K562 (cell line): ENCODE results near the gene PAIP2. TPM values are rescaled to one million over a fixed set of nuclear protein-coding genes. Genes with fewer than 3 reads are reported as not detected.

ENCODE experiments used
- ATAC-seq: fragments of 200-7000 bp; cut with Tn5 transposase; 3 replicates; pipeline ENCODE4 v1.9.1; 2020; ENCODE audit warnings: moderate library complexity
- BruUV-seq: library from RNA; stranded (reverse); fragments of 400-500 nt; replicated peaks from 2 replicates; lab custom pipeline; 2021; lab: Mats Ljungman, UMichigan
- CTCF ChIA-PET: fragments of 300-600 bp; formaldehyde crosslinking; extraction: SDS; loops from one replicate; lab custom pipeline; 2021; ENCODE audit warnings: low intra/inter-chr PET ratio; lab: Yijun Ruan, JAX
- POLR2A ChIA-PET: fragments of 300-600, 350-650 bp; sonication (Branson Sonifier 250); formaldehyde crosslinking; extraction: SDS; loops from one replicate; lab custom pipeline; 2021; ENCODE audit warnings: antibody characterized with exemption, inconsistent platforms; lab: Yijun Ruan, JAX
- DNase-seq, 4 experiments: peaks; one replicate each; pipeline versions ENCODE4 v3.0.0 to v3.0.0-alpha.2; 2011 to 2018; ENCODE audit warnings: low spot score in 3 of 4, mixed read lengths in 3 of 4; ENCODE audit errors: extremely low read depth in 1 of 4
- FAIRE-seq: peaks from 2 replicates; lab custom pipeline; 2011; peaks lifted over from hg19 to GRCh38; lab: Jason Lieb, UNC
- H2AFZ ChIP-seq: 2 replicates; pipeline ENCODE4 v1.6.0; 2011; ENCODE audit warnings: low read depth, low read length, control low read depth, inconsistent platforms
- H3K27ac ChIP-seq: fragments of 200-600 bp; 3 replicates; pipeline ENCODE4 v1.8.0; 2011; ENCODE audit warnings: low read depth, mild to moderate bottlenecking, control low read depth, inconsistent platforms, low read length, moderate library complexity, mixed read lengths; ENCODE audit errors: extremely low read depth
- H3K27me3 ChIP-seq, 2 experiments: fragments of 300-600 bp in 1 of 2; 2 replicates in 1 of 2; 3 replicates in 1 of 2; pipeline versions ENCODE4 v1.6.0 to v1.8.0; 2011; ENCODE audit warnings: inconsistent platforms in 2 of 2, low read length in 2 of 2, mild to moderate bottlenecking in 1 of 2, mixed read lengths in 1 of 2, moderate library complexity in 1 of 2; ENCODE audit not compliant: control insufficient read depth in 2 of 2, insufficient read depth in 2 of 2
- H3K36me3 ChIP-seq: fragments of 300-600 bp; 3 replicates; pipeline ENCODE4 v1.8.0; 2011; ENCODE audit warnings: mild to moderate bottlenecking, low read length, inconsistent platforms; ENCODE audit not compliant: control insufficient read depth, insufficient read depth
- H3K4me1 ChIP-seq, 2 experiments: fragments of 200-600 bp in 1 of 2; replicated peaks in 1 of 2; 2 replicates in 1 of 2; 3 replicates in 1 of 2; pipeline versions ENCODE4 v1.5.1 to v1.8.0; 2011; ENCODE audit warnings: inconsistent platforms in 2 of 2, low read length in 2 of 2, mild to moderate bottlenecking in 1 of 2, mixed read lengths in 1 of 2, moderate library complexity in 1 of 2; ENCODE audit not compliant: control insufficient read depth in 2 of 2, insufficient read depth in 2 of 2
- H3K4me2 ChIP-seq: 2 replicates; pipeline ENCODE4 v1.6.1; 2011; ENCODE audit warnings: low read length, control low read depth, inconsistent platforms, mixed read lengths; ENCODE audit not compliant: insufficient read depth
- H3K4me3 ChIP-seq: fragments of 200-600 bp; sonication (generic), shearing (Covaris generic); 2 replicates; pipeline ENCODE4 v1.5.1; 2016; ENCODE audit warnings: control low read depth, inconsistent platforms
- H3K79me2 ChIP-seq: fragments of 200-600 bp; 3 replicates; pipeline ENCODE4 v1.8.0; 2011; ENCODE audit warnings: low read length, inconsistent platforms; ENCODE audit not compliant: control insufficient read depth, insufficient read depth
- H3K9ac ChIP-seq, 2 experiments: 2 replicates each; pipeline versions ENCODE4 v1.6.0 to v1.6.1; 2011; ENCODE audit warnings: low read depth in 2 of 2, low read length in 2 of 2, control low read depth in 1 of 2, inconsistent platforms in 1 of 2, mild to moderate bottlenecking in 1 of 2, mixed read lengths in 1 of 2; ENCODE audit not compliant: insufficient read depth in 1 of 2
- H3K9me1 ChIP-seq: one replicate; pipeline ENCODE4 v1.6.0; 2011; ENCODE audit warnings: inconsistent platforms, mild to moderate bottlenecking, low read length, moderate library complexity; ENCODE audit not compliant: control insufficient read depth, insufficient read depth
- H3K9me3 ChIP-seq: replicated peaks from 2 replicates; pipeline ENCODE4 v1.5.1; 2011; ENCODE audit warnings: low read depth, low read length, inconsistent platforms; ENCODE audit not compliant: control insufficient read depth, insufficient read depth
- H4K20me1 ChIP-seq: replicated peaks from 2 replicates; pipeline ENCODE4 v1.6.1; 2011; ENCODE audit warnings: low read length, inconsistent platforms, mixed read lengths; ENCODE audit not compliant: control insufficient read depth, insufficient read depth
- EP300 ChIP-seq: IDR thresholded peaks from 2 replicates; pipeline ENCODE4 v1.6.1; 2012; ENCODE audit warnings: low read length, improper control_type of control experiment
- ESRRA ChIP-seq: fragments of 450-650 bp; IDR thresholded peaks from 2 replicates; pipeline ENCODE4 v1.6.1; 2014; ENCODE audit warnings: low read depth, mild to moderate bottlenecking, moderate library complexity, borderline replicate concordance
- GATA2 ChIP-seq: sonication (generic); formaldehyde crosslinking; IDR thresholded peaks from 2 replicates; pipeline ENCODE4 v1.4.0; 2020; ENCODE audit warnings: mild to moderate bottlenecking, missing genetic modification reagents
- JUND ChIP-seq, 2 experiments: IDR thresholded peaks; 2 replicates in 1 of 2; 3 replicates in 1 of 2; pipeline ENCODE4 v1.6.1; 2011; ENCODE audit warnings: borderline replicate concordance in 2 of 2, low read depth in 2 of 2, low read length in 2 of 2, improper control_type of control experiment in 1 of 2, missing biosample characterization in 1 of 2, missing genetic modification characterization in 1 of 2, missing genetic modification reagents in 1 of 2
- MEF2D ChIP-seq: conservative IDR thresholded peaks from 2 replicates; pipeline ENCODE4 v1.6.1; 2016; ENCODE audit warnings: low read depth, missing genetic modification characterization, missing compliant biosample characterization
- MEIS2 ChIP-seq: fragments of 450-650 bp; IDR thresholded peaks from 2 replicates; pipeline ENCODE4 v1.6.1; 2014; ENCODE audit warnings: mild to moderate bottlenecking; ENCODE audit not compliant: partially characterized antibody
- NFATC3 ChIP-seq: fragments of 450-650 bp; IDR thresholded peaks from 2 replicates; pipeline ENCODE4 v1.6.1; 2017; ENCODE audit warnings: mild to moderate bottlenecking
- NR2C1 ChIP-seq, 2 experiments: fragments of 450-650 bp; IDR thresholded peaks; 2 replicates each; pipeline ENCODE4 v1.6.1; 2017; ENCODE audit warnings: mild to moderate bottlenecking in 2 of 2, antibody characterized with exemption in 1 of 2, inconsistent platforms in 1 of 2, missing compliant biosample characterization in 1 of 2, missing genetic modification characterization in 1 of 2
- POLR2B ChIP-seq: fragments of 450-650 bp; IDR thresholded peaks from 2 replicates; pipeline ENCODE4 v1.6.1; 2018; ENCODE audit warnings: low read depth; ENCODE audit not compliant: partially characterized antibody
- PURB ChIP-seq: sonication (generic); formaldehyde crosslinking; IDR thresholded peaks from 2 replicates; pipeline ENCODE4 v1.9.0; 2021; ENCODE audit warnings: low read depth, mild to moderate bottlenecking, missing genetic modification reagents
- SIN3B ChIP-seq: fragments of 450-650 bp; IDR thresholded peaks from 2 replicates; pipeline ENCODE4 v1.6.1; 2017; ENCODE audit warnings: low read depth, mild to moderate bottlenecking, moderate library complexity
- SIX5 ChIP-seq, 2 experiments: IDR thresholded peaks; 2 replicates each; pipeline ENCODE4 v1.6.1; 2011; ENCODE audit warnings: low read length in 2 of 2, borderline replicate concordance in 1 of 2, low read depth in 1 of 2, mild to moderate bottlenecking in 1 of 2, moderate library complexity in 1 of 2; ENCODE audit not compliant: insufficient read depth in 1 of 2
- SRF ChIP-seq, 2 experiments: fragments of 250-450, 450-650 bp in 1 of 2; sonication (Bioruptor Pico) in 1 of 2; sonication (generic) in 1 of 2; formaldehyde crosslinking; IDR thresholded peaks; 2 replicates each; pipeline versions ENCODE4 v1.5.0 to v1.5.1; 2020 to 2022; ENCODE audit warnings: mild to moderate bottlenecking in 1 of 2, missing genetic modification reagents in 1 of 2
- TGIF2 ChIP-seq: sonication (generic); formaldehyde crosslinking; IDR thresholded peaks from 2 replicates; pipeline ENCODE4 v1.8.1; 2022; ENCODE audit warnings: mild to moderate bottlenecking, missing genetic modification reagents, moderate library complexity
- WHSC1 ChIP-seq: IDR thresholded peaks from one replicate; pipeline ENCODE4 v1.6.1; 2012; ENCODE audit warnings: low read length, control low read depth, inconsistent platforms
- ZNF324 ChIP-seq: fragments of 250-450 bp; sonication (Bioruptor Pico); IDR thresholded peaks from 2 replicates; pipeline ENCODE4 v1.4.0; 2020; ENCODE audit warnings: mild to moderate bottlenecking
- ZNF76 ChIP-seq: fragments of 250-450 bp; sonication (Bioruptor Pico); IDR thresholded peaks from 2 replicates; pipeline ENCODE4 v1.4.0; 2020; ENCODE audit warnings: mild to moderate bottlenecking, moderate library complexity, borderline replicate concordance
- ZNF766 ChIP-seq: fragments of 200-800 bp; sonication (Bioruptor generic); conservative IDR thresholded peaks from 2 replicates; pipeline ENCODE4 v1.6.1; 2016; ENCODE audit warnings: missing genetic modification characterization, missing compliant biosample characterization
- in situ Hi-C: fragments of 300-500 bp; cut with MboI; formaldehyde crosslinking; loops from 4 replicates; pipeline ENCODE4 v1.15.0; 2018; ENCODE audit warnings: inconsistent platforms, mixed read lengths
- intact Hi-C: fragments of 100-400 bp; cut with micrococcal nuclease; formaldehyde crosslinking; loops from 2 replicates; pipeline ENCODE4 v1.14.2; 2022
- polyA plus RNA-seq, 8 experiments: library from polyadenylated mRNA; depleted of rRNA in 4 of 8; stranded (reverse) in 5 of 8; unstranded in 3 of 8; fragments of >200 nt; fragmentation: Nextera tagmentation in 2 of 8; fragmentation: Illumina TruSeq in 1 of 8; extraction: Ambion mirVana in 2 of 8; extraction: Trizol in 1 of 8; gene quantifications; 2 replicates each; pipeline versions ENCODE4 v1.2.1 to v1.2.3, GENCODE V29; 2011 to 2014; ENCODE audit warnings: inconsistent platforms in 1 of 8, missing spikeins in 1 of 8
- total RNA-seq, 7 experiments: library from RNA; depleted of rRNA in 6 of 7; stranded (reverse); fragments of >200 nt in 6 of 7; fragmentation: Illumina TruSeq in 2 of 7; extraction: Trizol in 2 of 7; gene quantifications; 2 replicates each; pipeline versions ENCODE4 v1.2.1 to v1.2.3, GENCODE V29; 2011 to 2021; ENCODE audit warnings: low replicate concordance in 1 of 7
- TF ChIP-seq, protein P1 (sequence below): sonication (generic); formaldehyde crosslinking; IDR thresholded peaks from 2 replicates; pipeline ENCODE4 v1.8.0; 2022; ENCODE audit warnings: mild to moderate bottlenecking, missing genetic modification reagents, borderline replicate concordance
- TF ChIP-seq, protein P2 (sequence below): fragments of 250-450 bp; sonication (Bioruptor Pico); IDR thresholded peaks from 2 replicates; pipeline ENCODE4 v1.5.1; 2021; ENCODE audit warnings: mild to moderate bottlenecking

PAIP2 gene
- total and polyA plus RNA-seq, 9 of the 15 experiments (the other 6 are each of a cell fraction or from before 2014, with no cell fraction given): 78.3 to 187 (median 128) TPM

DNA sequence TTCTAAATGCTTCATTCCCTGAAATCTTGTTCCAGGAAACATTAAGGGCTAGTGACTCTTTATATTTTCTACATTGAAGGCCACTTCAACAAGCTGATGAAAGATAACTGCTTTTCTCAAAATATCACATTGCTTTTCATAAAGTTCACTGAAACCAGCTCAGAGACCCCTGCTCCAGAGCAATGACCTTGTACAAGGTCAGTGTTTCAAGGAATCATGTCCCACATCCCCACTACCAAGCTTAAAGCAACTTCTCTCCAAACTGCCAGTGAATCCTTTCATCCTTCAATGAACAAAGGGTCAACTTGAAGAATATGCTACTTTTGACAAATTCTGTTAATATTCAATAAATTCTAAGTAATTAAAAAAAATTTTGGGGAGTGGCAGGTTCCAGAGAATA is 74.2 kb downstream of the PAIP2 start:
- Histone ChIP-seq H3K27me3 (no peaks in the 10 kb centered on the region), H3K9me3 (no peaks in the 10 kb centered on the region), H3K27ac (no peak overlapping the region), H3K9me1 (no peaks in the 10 kb centered on the region), H3K4me1 (peaks cover 4 to 13% of the 10 kb centered on the region in 2 experiments), H3K36me3 (no peaks in the 10 kb centered on the region), H2AFZ (no peak overlapping the region), H3K4me3 (no peak overlapping the region), H3K79me2 (no peaks in the 10 kb centered on the region), H3K4me2 (no peak overlapping the region; the same call in 1 of the 2 replicates), H4K20me1 (no peaks in the 10 kb centered on the region), H3K9ac (no peak overlapping the region)
- FAIRE-seq: no peak
- no peak for ATAC-seq
- ChIA-PET CTCF (no interaction called here), POLR2A (interaction anchor here (0.6 to 1.9 kb wide), 4 partner anchors 10 to 23 kb away, joined by 3 to 6 read pairs (median 4); partner anchors contain the start of genes DNAJC18 and SPATA24)
- intact Hi-C loops (loop anchor here (5.0 kb wide), 1 partner anchor 129 kb away; no protein-coding TSS in a partner anchor), in situ Hi-C loops (loop anchor here (10.0 kb wide), 1 partner anchor 349 kb away; no protein-coding TSS in a partner anchor)
- no peak for DNase-seq
- no TSS peak for BruUV-seq
- TF ChIP-seq EP300: 0 out of 2 replicates have a peak, but pooled peaks have one; percentile 39
- TF ChIP-seq, protein P1, sequence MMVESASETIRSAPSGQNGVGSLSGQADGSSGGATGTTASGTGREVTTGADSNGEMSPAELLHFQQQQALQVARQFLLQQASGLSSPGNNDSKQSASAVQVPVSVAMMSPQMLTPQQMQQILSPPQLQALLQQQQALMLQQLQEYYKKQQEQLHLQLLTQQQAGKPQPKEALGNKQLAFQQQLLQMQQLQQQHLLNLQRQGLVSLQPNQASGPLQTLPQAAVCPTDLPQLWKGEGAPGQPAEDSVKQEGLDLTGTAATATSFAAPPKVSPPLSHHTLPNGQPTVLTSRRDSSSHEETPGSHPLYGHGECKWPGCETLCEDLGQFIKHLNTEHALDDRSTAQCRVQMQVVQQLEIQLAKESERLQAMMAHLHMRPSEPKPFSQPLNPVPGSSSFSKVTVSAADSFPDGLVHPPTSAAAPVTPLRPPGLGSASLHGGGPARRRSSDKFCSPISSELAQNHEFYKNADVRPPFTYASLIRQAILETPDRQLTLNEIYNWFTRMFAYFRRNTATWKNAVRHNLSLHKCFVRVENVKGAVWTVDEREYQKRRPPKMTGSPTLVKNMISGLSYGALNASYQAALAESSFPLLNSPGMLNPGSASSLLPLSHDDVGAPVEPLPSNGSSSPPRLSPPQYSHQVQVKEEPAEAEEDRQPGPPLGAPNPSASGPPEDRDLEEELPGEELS (CRISPR knock-in tag): no peak
- TF ChIP-seq SRF (CRISPR knock-in tag; IDR thresholded peaks at IDR 0.05): no peak
- TF ChIP-seq, protein P2, sequence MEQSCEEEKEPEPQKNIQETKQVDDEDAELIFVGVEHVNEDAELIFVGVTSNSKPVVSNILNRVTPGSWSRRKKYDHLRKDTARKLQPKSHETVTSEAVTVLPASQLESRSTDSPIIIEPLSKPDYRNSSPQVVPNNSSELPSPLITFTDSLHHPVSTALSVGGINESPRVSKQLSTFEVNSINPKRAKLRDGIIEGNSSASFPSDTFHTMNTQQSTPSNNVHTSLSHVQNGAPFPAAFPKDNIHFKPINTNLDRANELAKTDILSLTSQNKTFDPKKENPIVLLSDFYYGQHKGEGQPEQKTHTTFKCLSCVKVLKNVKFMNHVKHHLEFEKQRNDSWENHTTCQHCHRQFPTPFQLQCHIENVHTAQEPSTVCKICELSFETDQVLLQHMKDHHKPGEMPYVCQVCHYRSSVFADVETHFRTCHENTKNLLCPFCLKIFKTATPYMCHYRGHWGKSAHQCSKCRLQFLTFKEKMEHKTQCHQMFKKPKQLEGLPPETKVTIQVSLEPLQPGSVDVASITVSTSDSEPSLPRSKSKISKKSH (CRISPR knock-in tag): no peak
- TF ChIP-seq POLR2B: no peak
- no peak for TF ChIP-seq ZNF76 (CRISPR knock-in tag)
- no peak for TF ChIP-seq SIX5 (IDR thresholded peaks at IDR 0.05; ENCODE audit: borderline replicate concordance in 1 of 2, insufficient read depth in 1 of 2, low read depth in 1 of 2, low read length in 2 of 2)
- TF ChIP-seq MEF2D (tag): no peak
- TF ChIP-seq JUND (IDR thresholded peaks at IDR 0.05; ENCODE audit: borderline replicate concordance, low read depth, low read length): no peak
- TF ChIP-seq JUND (tag; IDR thresholded peaks at IDR 0.05; ENCODE audit: borderline replicate concordance, low read depth, low read length): no peak
- peak; percentile 75 for TF ChIP-seq ESRRA
- no peak for TF ChIP-seq ZNF766
- TF ChIP-seq SIN3B: no peak
- no peak for TF ChIP-seq GATA2 (CRISPR knock-in tag)
- peak; percentile 26 for TF ChIP-seq MEIS2
- no peak for TF ChIP-seq NR2C1 (IDR thresholded peaks at IDR 0.05)
- 0 out of 2 replicates have a peak, but pooled peaks have one; percentile 14 for TF ChIP-seq NR2C1 (tag; IDR thresholded peaks at IDR 0.05)
- TF ChIP-seq NFATC3: 0 out of 2 replicates have a peak, but pooled peaks have one; percentile 26
- TF ChIP-seq PURB (CRISPR knock-in tag): no peak
- no peak for TF ChIP-seq TGIF2 (CRISPR knock-in tag)
- TF ChIP-seq ZNF324: no peak
- no peak for TF ChIP-seq WHSC1
